AG20443 (cell line): ENCODE results near the gene BRD9.
"Not testable (repeated sequence)": the region's sequence is repeated elsewhere in the genome, so short reads cannot be mapped to it uniquely, and the experiment has no call there.

Source experiments
- DNase-seq: peaks from one replicate; pipeline ENCODE4 v3.0.0; 2012; ENCODE audit warnings: low spot score, mixed read lengths

Gene BRD9

GRCh38 chr5:856531-857425, 35.8 kb downstream of the BRD9 start:
- DNase-seq = no peak

GRCh38 chr5:855771-856530, 36.6 kb downstream of the BRD9 start:
- no peak for DNase-seq

DNA sequence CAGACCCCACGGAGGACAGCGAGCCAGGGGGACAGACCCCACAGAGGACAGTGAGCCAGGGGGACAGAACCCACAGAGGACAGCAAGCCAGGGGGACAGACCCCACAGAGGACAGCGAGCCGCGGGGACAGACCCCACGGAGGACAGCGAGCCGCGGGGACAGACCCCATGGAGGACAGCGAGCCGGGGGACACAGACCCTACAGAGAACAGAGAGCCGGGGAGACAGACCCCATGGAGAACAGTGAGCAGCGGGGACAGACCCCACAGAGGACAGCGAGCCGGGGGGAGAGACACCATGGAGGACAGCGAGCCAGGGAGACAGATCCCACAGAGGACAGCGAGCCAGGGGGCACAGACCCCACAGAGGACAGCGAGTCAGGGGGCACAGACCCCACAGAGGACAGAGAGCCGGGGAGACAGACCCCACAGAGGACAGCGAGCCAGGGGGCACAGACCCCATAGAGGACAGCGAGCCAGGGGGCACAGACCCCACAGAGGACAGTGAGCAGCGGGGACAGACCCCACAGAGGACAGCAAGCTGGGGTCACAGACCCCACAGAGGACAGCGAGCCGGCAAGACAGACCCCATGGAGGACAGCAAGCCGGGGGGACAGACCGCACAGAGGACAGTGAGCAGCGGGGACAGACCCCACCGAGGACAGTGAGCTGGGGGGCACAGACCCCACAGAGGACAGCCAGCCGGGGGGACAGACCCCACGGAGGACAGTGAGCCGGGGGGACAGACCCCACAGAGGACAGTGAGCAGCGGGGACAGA, 37.4 kb downstream of the BRD9 start:
- no peak for DNase-seq

DNA sequence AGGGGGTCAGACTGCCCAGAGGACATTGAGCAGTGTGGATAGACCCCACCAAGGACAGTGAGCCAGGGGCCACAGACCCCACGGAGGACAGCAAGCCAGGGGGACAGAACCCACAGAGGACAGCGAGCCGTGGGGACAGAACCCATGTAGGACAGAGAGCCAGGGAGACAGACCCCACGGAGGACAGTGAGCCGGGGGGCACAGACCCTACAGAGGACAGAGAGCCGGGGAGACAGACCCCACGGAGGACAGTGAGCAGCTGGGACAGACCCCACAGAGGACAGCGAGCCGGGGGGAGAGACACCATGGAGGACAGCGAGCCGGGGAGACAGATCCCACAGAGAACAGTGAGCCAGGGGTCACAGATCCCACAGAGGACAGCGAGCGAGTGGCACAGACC, 38.4 kb downstream of the BRD9 start:
- no peak for DNase-seq

GRCh38 chr5:853416-854090, 39.0 kb downstream of the BRD9 start:
- DNase-seq = not testable (repeated sequence)

DNA sequence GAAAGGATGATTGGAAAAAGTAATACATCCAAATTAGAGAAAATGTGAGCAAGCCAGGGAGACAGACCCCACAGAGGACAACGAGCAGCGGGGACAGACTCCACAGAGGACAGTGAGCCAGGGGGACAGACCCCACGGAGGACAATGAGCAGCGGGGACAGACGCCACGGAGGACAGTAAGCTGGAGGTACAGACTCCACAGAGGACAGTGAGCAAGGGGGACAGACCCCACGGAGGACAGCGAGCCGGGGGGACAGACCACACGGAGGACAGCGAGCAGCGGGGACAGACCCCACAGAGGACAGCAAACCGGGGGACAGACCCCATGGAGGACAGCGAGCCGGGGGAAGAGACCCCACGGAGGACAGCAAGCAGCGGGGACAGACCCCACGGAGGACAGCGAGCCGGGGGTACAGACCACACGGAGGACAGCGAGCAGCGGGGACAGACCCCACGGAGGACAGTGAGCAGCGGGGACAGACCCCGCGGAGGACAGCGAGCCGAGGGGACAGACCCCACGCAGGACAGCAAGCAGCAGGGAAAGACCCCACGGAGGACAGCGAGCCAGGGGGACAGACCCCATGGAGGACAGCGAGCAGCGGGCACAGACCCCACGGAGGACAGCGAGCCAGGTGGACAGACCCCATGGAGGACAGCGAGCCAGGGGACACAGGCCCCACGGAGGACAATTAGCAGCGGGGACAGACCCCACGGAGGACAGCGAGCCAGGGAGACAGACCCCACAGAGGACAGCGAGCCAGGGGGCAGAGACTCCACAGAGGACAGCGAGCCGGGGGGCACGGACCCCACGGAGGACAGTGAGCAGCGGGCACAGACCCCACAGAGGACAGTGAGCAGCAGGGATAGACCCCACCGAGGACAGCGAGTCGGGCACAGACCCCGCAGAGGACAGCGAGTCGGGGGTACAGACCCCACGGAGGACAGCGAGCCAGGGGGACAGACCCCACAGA, 39.9 kb downstream of the BRD9 start:
- no peak for DNase-seq

DNA sequence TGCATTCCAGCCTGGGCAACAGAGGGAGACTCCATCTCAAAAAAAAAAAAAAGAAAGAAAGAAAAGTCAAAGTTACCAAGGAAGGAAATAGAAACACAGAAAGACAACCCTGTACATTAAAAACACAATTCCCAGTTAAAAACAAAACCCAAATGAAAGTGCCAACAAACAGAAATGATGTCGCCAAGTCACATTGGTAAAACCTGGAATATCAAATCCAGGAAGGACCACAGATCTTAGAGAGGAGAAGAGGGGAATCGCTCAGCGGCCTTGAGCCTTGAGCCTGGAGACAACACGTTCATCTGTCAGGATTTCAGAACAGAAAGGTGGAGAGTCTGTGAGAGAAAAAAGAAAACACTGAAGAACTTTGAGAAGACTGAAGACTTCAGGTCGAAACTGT, 40.6 kb downstream of the BRD9 start:
- DNase-seq = no peak

GRCh38 chr5:851553-851952, 41.0 kb downstream of the BRD9 start:
- DNase-seq = no peak

- DNase-seq = no peak
These were observed 41.5 kb downstream of the BRD9 start for GRCh38 chr5:851076-851475.

DNA sequence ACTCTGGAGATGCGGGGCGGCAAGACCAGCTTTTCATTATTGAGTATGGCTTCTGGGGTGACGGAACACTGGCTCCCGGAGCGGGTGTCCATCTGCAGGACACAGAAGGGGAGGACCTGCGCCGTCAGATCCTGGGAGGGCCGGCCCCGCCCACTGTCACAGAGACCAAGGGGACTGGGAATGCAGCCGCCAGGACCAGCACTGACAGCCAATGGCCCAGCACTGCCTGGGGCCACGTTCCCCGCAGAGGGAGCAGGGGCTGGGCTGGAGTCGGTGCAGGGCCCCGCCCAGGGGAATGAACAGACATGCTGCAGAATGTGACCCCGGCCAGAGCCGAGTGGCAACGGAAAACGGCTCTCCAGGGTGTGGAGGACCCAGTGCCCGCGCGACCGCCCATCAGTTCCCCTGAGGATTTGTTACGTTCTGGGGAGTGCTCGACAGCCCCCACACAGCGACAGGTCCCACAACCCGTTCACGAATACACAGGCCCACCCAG, 42.0 kb downstream of the BRD9 start, which contains the start of gene ZDHHC11:
TSS of gene ZDHHC11 (minus strand) at position 476 of the 496 bp plus-strand sequence. CDS start at position 92, 384 bp downstream.
- peak; percentile 43 for DNase-seq

GRCh38 chr5:849651-850301, 42.8 kb downstream of the BRD9 start:
- DNase-seq = peak; percentile 56

DNA sequence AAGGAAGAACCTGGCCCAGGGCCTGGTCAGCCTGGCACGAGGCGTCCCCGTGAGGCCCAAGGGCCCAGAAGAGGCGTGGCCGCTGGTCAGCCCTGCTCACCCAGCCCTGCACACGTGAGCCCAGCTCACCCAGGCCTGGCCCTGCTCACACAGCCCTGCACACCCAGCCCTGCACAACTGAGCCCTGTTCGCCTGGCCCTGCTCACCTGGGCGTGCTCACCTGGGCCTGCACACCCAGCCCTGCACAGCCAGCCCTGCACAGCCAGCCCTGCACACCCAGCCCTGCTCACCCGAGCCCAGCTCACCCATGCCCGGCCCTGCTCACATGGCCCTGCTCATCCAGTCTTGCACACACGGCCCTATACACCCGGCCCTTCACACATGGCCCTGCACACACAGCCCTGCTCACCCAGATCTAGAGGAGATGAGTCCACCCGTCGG, 43.9 kb downstream of the BRD9 start:
- no peak for DNase-seq

GRCh38 chr5:847736-848135, 44.9 kb downstream of the BRD9 start:
- not testable (repeated sequence) for DNase-seq

DNA sequence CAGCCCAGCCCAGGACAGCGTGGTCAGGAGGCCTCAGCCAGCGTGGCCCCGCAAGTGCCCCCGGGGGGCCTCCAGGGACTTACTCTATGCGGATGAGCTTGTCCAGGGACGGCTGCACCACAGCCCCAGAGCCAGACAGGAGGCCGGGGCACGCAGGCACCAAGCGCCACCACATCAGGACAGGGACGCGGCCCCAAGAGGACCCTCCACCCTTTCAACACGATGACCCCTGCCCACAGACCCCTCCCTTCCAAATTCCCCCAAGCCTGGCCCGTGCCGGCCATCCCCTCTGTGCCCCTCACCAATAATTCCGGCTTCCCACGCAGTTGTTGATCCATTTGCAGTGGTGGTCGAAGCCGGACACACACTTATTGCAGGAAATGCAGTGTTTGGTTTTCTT, 45.4 kb downstream of the BRD9 start:
- not testable (repeated sequence) for DNase-seq

DNA sequence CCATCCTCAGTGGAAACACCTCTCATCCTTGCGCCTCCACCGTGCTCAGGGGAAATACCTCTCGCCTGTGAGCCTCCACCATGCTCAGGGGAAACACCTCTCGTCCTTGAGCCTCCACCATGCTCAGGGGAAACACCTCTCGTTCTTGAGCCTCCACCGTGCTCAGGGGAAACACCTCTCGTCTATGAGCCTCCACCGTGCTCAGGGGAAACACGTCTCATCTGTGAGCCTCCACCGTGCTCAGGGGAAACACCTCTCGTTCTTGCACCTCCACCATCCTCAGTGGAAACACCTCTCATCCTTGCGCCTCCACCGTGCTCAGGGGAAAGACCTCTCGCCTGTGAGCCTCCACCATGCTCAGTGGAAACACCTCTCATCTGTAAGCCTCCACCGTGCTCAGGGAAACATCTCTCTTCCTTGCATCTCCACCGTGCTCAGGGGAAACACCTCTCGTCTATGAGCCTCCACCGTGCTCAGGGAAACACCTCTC, 46.0 kb downstream of the BRD9 start:
- DNase-seq = not testable (repeated sequence)

DNA sequence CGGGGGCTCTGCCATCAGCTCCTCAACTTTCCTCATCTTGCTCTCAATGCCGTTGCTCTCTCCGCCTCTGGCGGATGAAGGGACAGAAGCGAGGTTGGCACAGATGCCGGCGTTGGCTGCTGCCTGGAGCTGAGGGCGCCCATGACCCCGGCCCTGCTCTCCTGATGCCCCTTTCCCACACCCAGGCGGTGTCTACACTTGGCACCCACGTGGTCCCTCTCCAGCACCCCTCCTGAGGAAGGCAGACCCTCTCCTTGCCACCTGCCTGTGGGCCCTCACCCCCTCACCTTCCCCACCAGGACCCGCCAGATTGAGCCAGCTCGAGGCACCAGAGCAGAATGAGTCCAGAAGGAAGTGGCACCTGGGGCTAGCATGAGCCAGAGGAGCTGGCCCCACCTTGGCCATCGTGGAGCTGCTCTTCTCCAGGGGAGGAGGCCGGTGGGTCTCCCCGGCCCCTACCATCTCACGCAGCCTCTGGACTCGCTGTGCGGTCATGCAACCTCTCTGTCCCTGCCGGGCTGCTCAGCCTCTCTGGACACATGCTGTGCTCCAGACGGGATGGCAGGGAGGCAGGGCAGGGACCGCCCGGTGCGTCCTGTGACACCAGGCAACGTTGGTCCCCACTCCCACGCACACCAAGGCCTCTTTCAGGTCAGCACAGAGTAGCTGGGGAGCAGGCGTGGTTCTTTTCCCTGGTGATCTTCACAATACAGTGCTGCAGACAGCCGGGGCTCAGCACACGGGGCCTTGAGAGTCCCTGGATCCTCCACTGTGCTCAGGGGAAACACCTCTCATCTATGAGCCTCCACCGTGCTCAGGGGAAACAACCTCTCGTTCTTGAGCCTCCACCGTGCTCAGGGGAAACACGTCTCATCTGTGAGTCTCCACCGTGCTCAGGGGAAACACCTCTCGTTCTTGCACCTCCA, 46.7 kb downstream of the BRD9 start:
- not testable (repeated sequence) for DNase-seq

DNA sequence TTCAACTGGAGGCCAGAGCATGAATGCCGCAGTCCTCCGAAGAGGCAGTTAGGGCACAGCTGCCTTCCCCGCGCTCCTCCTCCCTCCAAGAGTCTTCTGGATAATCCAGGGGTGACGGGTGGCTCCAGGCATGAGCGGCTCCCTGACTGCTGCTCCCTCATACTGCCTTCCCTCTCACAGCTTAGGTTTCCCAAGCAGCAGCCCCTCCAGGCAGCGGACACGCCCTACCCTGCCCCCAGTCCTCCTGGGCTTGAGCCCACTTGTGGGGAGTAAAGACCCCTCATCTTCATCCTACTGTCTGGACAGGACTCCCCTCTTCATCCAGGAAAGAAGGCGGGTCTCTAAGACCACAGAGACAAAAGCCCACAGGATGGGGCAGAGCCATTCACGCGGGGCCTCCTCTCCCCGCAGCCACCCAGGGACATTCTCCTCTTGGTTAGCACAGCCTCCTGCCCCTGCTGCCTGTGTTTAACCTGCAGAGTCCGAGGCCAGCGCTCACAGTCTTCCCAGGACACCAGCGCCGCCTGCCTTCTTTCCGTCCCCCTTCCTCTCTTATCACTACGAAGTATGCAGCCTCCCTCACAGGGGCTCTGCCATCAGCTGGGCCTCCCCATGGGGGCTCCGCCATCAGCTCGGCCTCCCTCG, 47.4 kb downstream of the BRD9 start:
- DNase-seq = not testable (repeated sequence)

DNA sequence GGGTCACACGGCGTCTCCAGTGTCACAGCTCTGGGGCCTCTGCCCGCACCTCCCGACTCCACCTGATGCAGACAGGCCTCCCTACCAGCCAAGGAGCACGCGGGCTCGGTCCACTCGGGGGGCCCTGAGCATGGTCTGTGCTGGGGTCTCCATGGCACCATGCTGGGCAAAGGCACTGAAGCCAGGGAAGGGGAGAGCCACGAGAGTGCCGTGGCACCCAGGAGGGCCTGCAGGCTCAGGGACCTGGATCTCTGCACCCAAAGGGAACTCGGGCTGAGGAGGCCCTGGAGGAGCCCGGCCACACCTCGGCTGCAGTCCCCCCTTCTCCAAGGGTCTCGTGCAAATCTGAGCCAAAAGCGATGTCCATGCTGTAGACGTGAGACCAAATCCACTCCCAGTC, 48.2 kb downstream of the BRD9 start:
- DNase-seq = not testable (repeated sequence)
